ENCODE results near the gene PPM1F.

- no peak for TF ChIP-seq CTCF (IDR thresholded peaks at IDR 0.05; ENCODE audit: low read depth, low read length)
- TF ChIP-seq EZH2phosphoT487 (IDR thresholded peaks at IDR 0.05; ENCODE audit: low read depth) = no peak
Observed at GRCh38 chr22:21928048-21928447, 24.6 kb downstream of the PPM1F start.

All from OCI-LY3 (cell line).